ENCODE data around the gene ITGA2.

The ITGA2 gene

GRCh38 chr5:53066088-53066487 lies 76.9 kb downstream of the ITGA2 start:
- DNase-seq = no peak

GRCh38 chr5:53067641-53068040 lies 78.5 kb downstream of the ITGA2 start:
- no peak for DNase-seq

- DNase-seq = no peak
Measured at GRCh38 chr5:53068291-53068836, 79.2 kb downstream of the ITGA2 start.

GRCh38 chr5:53069626-53070025 lies 80.5 kb downstream of the ITGA2 start:
- DNase-seq = no peak

- DNase-seq = no peak
Measured at GRCh38 chr5:53071298-53071697, 82.1 kb downstream of the ITGA2 start.

- DNase-seq = no peak
Measured at GRCh38 chr5:53071738-53072137, 82.6 kb downstream of the ITGA2 start.

GRCh38 chr5:53073348-53073747 lies 84.2 kb downstream of the ITGA2 start:
- DNase-seq = no peak

GRCh38 chr5:53076014-53076583 lies 86.9 kb downstream of the ITGA2 start:
- no peak for DNase-seq

- no peak for DNase-seq
Measured at GRCh38 chr5:53080271-53080670, 91.1 kb downstream of the ITGA2 start.

- DNase-seq = no peak
Measured at GRCh38 chr5:53083927-53084326, 94.8 kb downstream of the ITGA2 start.

- DNase-seq = no peak
Measured at GRCh38 chr5:53084546-53085255, 95.5 kb downstream of the ITGA2 start.

GRCh38 chr5:53087171-53087570 lies 98.0 kb downstream of the ITGA2 start:
- DNase-seq = no peak

GRCh38 chr5:53087621-53088121 lies 98.5 kb downstream of the ITGA2 start:
- DNase-seq = no peak

- no peak for DNase-seq
Measured at GRCh38 chr5:53089481-53089991, 100.4 kb downstream of the ITGA2 start.

- no peak for DNase-seq
Measured at GRCh38 chr5:53090229-53090628, 101.1 kb downstream of the ITGA2 start.

- no peak for DNase-seq
Measured at GRCh38 chr5:53091289-53091688, 102.1 kb downstream of the ITGA2 start.

- no peak for DNase-seq
Measured at GRCh38 chr5:53092242-53092641, 103.1 kb downstream of the ITGA2 start.

- DNase-seq = no peak
Measured at GRCh38 chr5:53095217-53095616, 106.1 kb downstream of the ITGA2 start.

- peak; percentile 50 to 61 for DNase-seq
Measured at GRCh38 chr5:53095931-53096525, 106.9 kb downstream of the ITGA2 start.

GRCh38 chr5:53099546-53099945 lies 110.4 kb downstream of the ITGA2 start:
- no peak for DNase-seq

GRCh38 chr5:53100606-53101005 lies 111.5 kb downstream of the ITGA2 start:
- no peak for DNase-seq

- no peak for DNase-seq
Measured at GRCh38 chr5:53105611-53106300, 116.6 kb downstream of the ITGA2 start.

GRCh38 chr5:53109056-53109442 lies 119.9 kb downstream of the ITGA2 start:
- peak; percentile 12 to 18 for DNase-seq

Measured in AML-193 (cell line).